Keratinocyte (primary cell): Measurements from ENCODE around the gene FAM229A.

Experiments used
- CTCF ChIP-seq, 3 experiments: IDR thresholded peaks in 1 of 3; conservative IDR thresholded peaks in 1 of 3; optimal IDR thresholded peaks in 1 of 3; 2 replicates in 2 of 3; 3 replicates in 1 of 3; pipeline versions ENCODE3 to v1.5.1; 2011; ENCODE audit warnings: low read length in 3 of 3, mild to moderate bottlenecking in 3 of 3, moderate library complexity in 2 of 3, control low read depth in 1 of 3, inconsistent platforms in 1 of 3; ENCODE audit not compliant: insufficient read depth in 2 of 3; ENCODE audit errors: extremely low read depth in 1 of 3
- EZH2 ChIP-seq: IDR thresholded peaks from one replicate; pipeline ENCODE4 v1.6.1; 2012; ENCODE audit warnings: inconsistent platforms, mild to moderate bottlenecking, low read length, moderate library complexity

DNA sequence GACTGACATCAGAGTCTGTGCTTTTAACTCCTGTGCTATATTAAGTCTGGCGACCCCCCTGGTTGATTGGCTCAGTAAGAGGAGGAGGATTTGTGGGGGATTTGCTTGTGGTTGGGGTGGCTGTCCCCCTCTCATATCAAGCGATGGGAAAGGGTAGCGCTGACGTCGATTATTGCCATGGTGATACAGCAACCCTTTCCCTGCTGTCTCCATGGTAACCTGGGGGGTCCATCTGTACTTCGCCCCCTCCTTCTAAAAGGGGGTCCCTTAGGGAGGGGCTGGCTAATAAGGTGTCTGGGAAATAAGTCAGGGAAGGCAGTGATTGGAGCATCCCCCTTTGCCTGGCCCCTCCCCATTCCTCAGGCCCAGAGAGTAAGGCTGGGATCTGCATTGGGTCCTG is 4.7 kb downstream of the FAM229A start:
- TF ChIP-seq CTCF (optimal IDR thresholded peaks at IDR 0.05 in 1 of 3, IDR thresholded peaks at IDR 0.05 in 1 of 3, conservative IDR thresholded peaks at IDR 0.05 in 1 of 3; ENCODE audit: extremely low read depth in 1 of 3, insufficient read depth in 2 of 3, low read length in 3 of 3) (no peak), EZH2 (no peak)
